Progenitor cell of endocrine pancreas (in vitro differentiated cells): Measurements from ENCODE around the gene SBNO1. TPM values are rescaled to one million over a fixed set of nuclear protein-coding genes. Genes with fewer than 3 reads are reported as not detected.

ENCODE experiments used
- DNase-seq: peaks from one replicate; pipeline ENCODE4 v3.0.0; 2021; ENCODE audit warnings: low spot score; ENCODE audit not compliant: unreplicated experiment
- H3K27ac Mint-ChIP-seq: 2 replicates; pipeline ENCODE4 v1.8.0; 2021; ENCODE audit warnings: mild to moderate bottlenecking, moderate library complexity, mixed read lengths
- H3K27me3 Mint-ChIP-seq: 2 replicates; pipeline ENCODE4 v1.8.0; 2021; ENCODE audit warnings: mixed read lengths
- H3K36me3 Mint-ChIP-seq: 2 replicates; pipeline ENCODE4 v1.8.0; 2022; ENCODE audit warnings: mixed read lengths; ENCODE audit not compliant: insufficient read depth
- H3K4me1 Mint-ChIP-seq: 2 replicates; pipeline ENCODE4 v1.8.0; 2021; ENCODE audit warnings: low read depth, mixed read lengths
- H3K4me3 Mint-ChIP-seq: 2 replicates; pipeline ENCODE4 v1.8.0; 2021; ENCODE audit warnings: low read depth, mild to moderate bottlenecking, moderate library complexity, mixed read lengths
- H3K9me3 Mint-ChIP-seq: 2 replicates; pipeline ENCODE4 v1.8.0; 2021; ENCODE audit warnings: low read depth, mixed read lengths
- CTCF ChIP-seq: fragments of 200-600 bp; sonication (generic); IDR thresholded peaks from one replicate; pipeline ENCODE4 v1.5.0; 2021; ENCODE audit warnings: antibody characterized with exemption, mild to moderate bottlenecking; ENCODE audit not compliant: unreplicated experiment
- total RNA-seq: library from RNA; stranded (reverse); gene quantifications from 2 replicates; pipeline ENCODE4 v1.2.1, GENCODE V29; 2021

Gene SBNO1
- total RNA-seq, 1 donor from 2014 or later: 46.9 TPM

- H3K27ac Mint-ChIP-seq: peak overlapping the region; percentile 97
- H3K27me3 Mint-ChIP-seq: no peaks in the 10 kb centered on the region
- DNase-seq: peak; percentile 96
Observed at GRCh38 chr12:123365025-123365917, 624 bp upstream of the SBNO1 start.

GRCh38 chr12:123363740-123364531, 711 bp downstream of the SBNO1 start:
- H3K4me1 Mint-ChIP-seq: peaks cover 9% of the 10 kb centered on the region
- H3K9me3 Mint-ChIP-seq: no peaks in the 10 kb centered on the region
- H3K27me3 Mint-ChIP-seq: no peaks in the 10 kb centered on the region
- no peak for TF ChIP-seq CTCF
- H3K36me3 Mint-ChIP-seq: no peaks in the 10 kb centered on the region
- DNase-seq: peak; percentile 21
- H3K27ac Mint-ChIP-seq: peak overlapping the region; percentile 95
- peak overlapping the region; percentile 91 for H3K4me3 Mint-ChIP-seq

More at GRCh38 chr12:123365025-123365917, 624 bp upstream of the SBNO1 start:
- H3K36me3 Mint-ChIP-seq: no peaks in the 10 kb centered on the region
- peak overlapping the region; percentile 80 for H3K4me3 Mint-ChIP-seq
- peak; percentile 80 for TF ChIP-seq CTCF
- no peaks in the 10 kb centered on the region for H3K9me3 Mint-ChIP-seq
- peaks cover 9% of the 10 kb centered on the region for H3K4me1 Mint-ChIP-seq

- Mint-ChIP-seq H3K4me1 (peaks cover 9% of the 10 kb centered on the region), H3K36me3 (no peaks in the 10 kb centered on the region), H3K4me3 (peak overlapping the region; percentile 91), H3K27ac (peak overlapping the region; percentile 95), H3K27me3 (no peaks in the 10 kb centered on the region), H3K9me3 (no peaks in the 10 kb centered on the region)
- no peak for TF ChIP-seq CTCF
- DNase-seq: no peak
Observed at GRCh38 chr12:123363390-123363739, 1.3 kb downstream of the SBNO1 start.

- DNase-seq: no peak
- Mint-ChIP-seq H3K27me3 (no peaks in the 10 kb centered on the region), H3K36me3 (peaks cover 7% of the 10 kb centered on the region), H3K4me3 (no peak overlapping the region), H3K4me1 (peaks cover 14% of the 10 kb centered on the region), H3K27ac (peak overlapping the region; percentile 45), H3K9me3 (no peaks in the 10 kb centered on the region)
- no peak for TF ChIP-seq CTCF
Observed at GRCh38 chr12:123358035-123358434, 6.6 kb downstream of the SBNO1 start.

- Mint-ChIP-seq H3K27me3 (no peaks in the 10 kb centered on the region), H3K27ac (peak overlapping the region; percentile 67), H3K4me3 (no peak overlapping the region), H3K4me1 (peaks cover 11% of the 10 kb centered on the region), H3K36me3 (peaks cover 10% of the 10 kb centered on the region), H3K9me3 (no peaks in the 10 kb centered on the region)
- TF ChIP-seq CTCF: no peak
- DNase-seq: no peak
Observed at GRCh38 chr12:123356159-123356670, 8.4 kb downstream of the SBNO1 start.
